ENCODE measurements around the gene IQCM.

Gene IQCM

GRCh38 chr4:149306537-149306936 lies 509.1 kb downstream of the IQCM start:
- DNase-seq (ENCODE audit: low read depth in 3 of 3): no peak

Data from stimulated activated CD4-positive, alpha-beta T cell treated with anti-CD3 and anti-CD28 coated beads, TNF-alpha, amount 100 ng/mL, for 24 hours (primary cell).